Calu3 (cell line): Measurements from ENCODE around the gene FAM149A. TPM values are rescaled to one million over a fixed set of nuclear protein-coding genes. Genes with fewer than 3 reads are reported as not detected.

Experiments used
- BruUV-seq: library from RNA; stranded (reverse); fragments of 400-500 nt; replicated peaks from 2 replicates; lab custom pipeline; 2021; lab: Mats Ljungman, UMichigan
- CTCF ChIA-PET: fragments of 300-600 bp; sonication (Branson Sonifier 250); formaldehyde crosslinking; loops from one replicate; lab custom pipeline; 2022; ENCODE audit warnings: antibody characterized with exemption; lab: Charles Lee
- DNase-seq: peaks from one replicate; pipeline ENCODE4 v3.0.0; 2022
- H3K27ac Mint-ChIP-seq: one replicate; pipeline ENCODE4 v1.8.0; 2022; ENCODE audit warnings: mixed read lengths; ENCODE audit not compliant: unreplicated experiment
- H3K27me3 Mint-ChIP-seq: one replicate; pipeline ENCODE4 v1.8.0; 2022; ENCODE audit warnings: mixed read lengths; ENCODE audit not compliant: unreplicated experiment
- H3K36me3 Mint-ChIP-seq: one replicate; pipeline ENCODE4 v1.8.0; 2022; ENCODE audit warnings: mild to moderate bottlenecking, moderate library complexity, mixed read lengths; ENCODE audit not compliant: insufficient read depth, unreplicated experiment
- H3K4me1 Mint-ChIP-seq: one replicate; pipeline ENCODE4 v1.8.0; 2022; ENCODE audit warnings: mild to moderate bottlenecking, low read depth, mixed read lengths; ENCODE audit not compliant: unreplicated experiment
- H3K4me3 Mint-ChIP-seq: one replicate; pipeline ENCODE4 v1.8.0; 2022; ENCODE audit warnings: mild to moderate bottlenecking, low read depth, moderate library complexity, mixed read lengths; ENCODE audit not compliant: unreplicated experiment
- H3K9me3 Mint-ChIP-seq: one replicate; pipeline ENCODE4 v1.8.0; 2022; ENCODE audit warnings: low read depth, mixed read lengths; ENCODE audit not compliant: unreplicated experiment
- CTCF ChIP-seq: fragments of 200-600 bp; IDR thresholded peaks from one replicate; pipeline ENCODE4 v1.8.0; 2022; ENCODE audit warnings: antibody characterized with exemption; ENCODE audit not compliant: unreplicated experiment
- intact Hi-C: fragments of 100-400 bp; cut with micrococcal nuclease; formaldehyde crosslinking; loops from one replicate; pipeline ENCODE4 v1.10.0; 2022; ENCODE audit not compliant: unreplicated experiment
- total RNA-seq: library from RNA; stranded (reverse); gene quantifications from 2 replicates; pipeline ENCODE4 v1.2.3, GENCODE V29; 2022

FAM149A gene
- total RNA-seq, 1 experiment from 2014 or later = 45.5 TPM

DNA sequence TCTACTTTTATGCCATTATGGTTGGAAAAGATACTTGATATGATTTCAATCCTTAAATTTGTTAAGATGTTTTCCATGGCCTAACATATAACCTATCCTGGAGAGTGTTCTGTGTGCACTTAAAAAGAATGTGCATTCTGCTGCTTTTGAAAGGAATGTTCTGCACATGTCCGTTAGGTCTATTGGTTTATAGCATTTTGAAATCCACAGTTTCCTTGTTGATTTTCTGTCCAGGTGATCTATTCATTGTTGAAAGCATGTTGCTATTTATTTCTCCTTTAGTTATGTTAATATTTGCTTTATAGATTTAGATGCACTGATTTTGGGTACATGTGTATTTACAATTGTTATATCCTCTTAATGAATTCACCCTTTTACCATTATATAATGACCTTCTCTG, 117.1 kb downstream of the FAM149A start:
- Mint-ChIP-seq H3K9me3 (peaks cover 8% of the 10 kb centered on the region), H3K36me3 (no peaks in the 10 kb centered on the region), H3K27me3 (no peaks in the 10 kb centered on the region), H3K4me3 (no peak overlapping the region), H3K27ac (no peak overlapping the region), H3K4me1 (no peaks in the 10 kb centered on the region)
- CTCF ChIA-PET = no interaction called here
- no TSS peak for BruUV-seq
- TF ChIP-seq CTCF = no peak
- DNase-seq = no peak
- intact Hi-C loops = no loop called here

Other genes starting within 250 kb of the FAM149A start
- gene TLR3, start 35.5 kb upstream of the FAM149A start, total RNA-seq = 8.0 and 10.6 TPM in 2 replicates
- gene CYP4V2, start 86.9 kb downstream of the FAM149A start, total RNA-seq = 43.3 and 43.8 TPM in 2 replicates
- gene KLKB1, start 122.8 kb downstream of the FAM149A start, total RNA-seq = 2.6 and 2.9 TPM in 2 replicates
- 0.38 and 0.86 TPM in 2 replicates for gene F11, start 161.5 kb downstream of the FAM149A start, total RNA-seq